Measurements from ENCODE around the gene KCTD1.

Gene KCTD1

GRCh38 chr18:26465431-26465830, 82.9 kb downstream of the KCTD1 start:
- DNase-seq: no peak
- in situ Hi-C loops (cut with MboI; ENCODE audit: low pct_unique_long_range_greater_than_20kb, low sequenced_read_pairs): no loop called here

GRCh38 chr18:26464128-26465011, 84.0 kb downstream of the KCTD1 start:
- in situ Hi-C loops (cut with MboI; ENCODE audit: low pct_unique_long_range_greater_than_20kb, low sequenced_read_pairs): no loop called here
- DNase-seq: no peak

- no peak for DNase-seq
- in situ Hi-C loops (cut with MboI; ENCODE audit: low pct_unique_long_range_greater_than_20kb, low sequenced_read_pairs): no loop called here
These were observed 86.0 kb downstream of the KCTD1 start for GRCh38 chr18:26462355-26462754.

GRCh38 chr18:26461405-26461804, 86.9 kb downstream of the KCTD1 start:
- in situ Hi-C loops (cut with MboI; ENCODE audit: low pct_unique_long_range_greater_than_20kb, low sequenced_read_pairs): no loop called here
- DNase-seq: no peak

- DNase-seq: peak; percentile 30
- in situ Hi-C loops (cut with MboI; ENCODE audit: low pct_unique_long_range_greater_than_20kb, low sequenced_read_pairs): no loop called here
These were observed 87.8 kb downstream of the KCTD1 start for GRCh38 chr18:26460449-26461091.

- in situ Hi-C loops (cut with MboI; ENCODE audit: low pct_unique_long_range_greater_than_20kb, low sequenced_read_pairs): no loop called here
- no peak for DNase-seq
These were observed 88.5 kb downstream of the KCTD1 start for GRCh38 chr18:26459884-26460283.

- DNase-seq: no peak
- in situ Hi-C loops (cut with MboI; ENCODE audit: low pct_unique_long_range_greater_than_20kb, low sequenced_read_pairs): no loop called here
These were observed 89.0 kb downstream of the KCTD1 start for GRCh38 chr18:26459340-26459739.

- DNase-seq: peak; percentile 51
These were observed 89.7 kb downstream of the KCTD1 start for GRCh38 chr18:26458526-26459232.

GRCh38 chr18:26457611-26458353, 90.6 kb downstream of the KCTD1 start:
- in situ Hi-C loops (cut with MboI; ENCODE audit: low pct_unique_long_range_greater_than_20kb, low sequenced_read_pairs): no loop called here
- no peak for DNase-seq

More at GRCh38 chr18:26458526-26459232, 89.7 kb downstream of the KCTD1 start:
- in situ Hi-C loops (cut with MboI; ENCODE audit: low pct_unique_long_range_greater_than_20kb, low sequenced_read_pairs): no loop called here

GRCh38 chr18:26457195-26457594, 91.2 kb downstream of the KCTD1 start:
- in situ Hi-C loops (cut with MboI; ENCODE audit: low pct_unique_long_range_greater_than_20kb, low sequenced_read_pairs): no loop called here
- DNase-seq: no peak

- DNase-seq: no peak
- in situ Hi-C loops (cut with MboI; ENCODE audit: low pct_unique_long_range_greater_than_20kb, low sequenced_read_pairs): no loop called here
These were observed 92.3 kb downstream of the KCTD1 start for GRCh38 chr18:26456070-26456491.

GRCh38 chr18:26455639-26456038, 92.7 kb downstream of the KCTD1 start:
- in situ Hi-C loops (cut with MboI; ENCODE audit: low pct_unique_long_range_greater_than_20kb, low sequenced_read_pairs): no loop called here
- DNase-seq: no peak

GRCh38 chr18:26454616-26455015, 93.7 kb downstream of the KCTD1 start:
- in situ Hi-C loops (cut with MboI; ENCODE audit: low pct_unique_long_range_greater_than_20kb, low sequenced_read_pairs): no loop called here
- DNase-seq: no peak

GRCh38 chr18:26454192-26454591, 94.2 kb downstream of the KCTD1 start:
- in situ Hi-C loops (cut with MboI; ENCODE audit: low pct_unique_long_range_greater_than_20kb, low sequenced_read_pairs): no loop called here
- no peak for DNase-seq

- no peak for DNase-seq
- in situ Hi-C loops (cut with MboI; ENCODE audit: low pct_unique_long_range_greater_than_20kb, low sequenced_read_pairs): no loop called here
These were observed 94.9 kb downstream of the KCTD1 start for GRCh38 chr18:26453386-26453901.

- DNase-seq: no peak
- in situ Hi-C loops (cut with MboI; ENCODE audit: low pct_unique_long_range_greater_than_20kb, low sequenced_read_pairs): no loop called here
These were observed 97.2 kb downstream of the KCTD1 start for GRCh38 chr18:26450989-26451682.

- in situ Hi-C loops (cut with MboI; ENCODE audit: low pct_unique_long_range_greater_than_20kb, low sequenced_read_pairs): no loop called here
- peak; percentile 12 for DNase-seq
These were observed 99.6 kb downstream of the KCTD1 start for GRCh38 chr18:26448714-26449159.

- no peak for DNase-seq
- in situ Hi-C loops (cut with MboI; ENCODE audit: low pct_unique_long_range_greater_than_20kb, low sequenced_read_pairs): no loop called here
These were observed 104.5 kb downstream of the KCTD1 start for GRCh38 chr18:26443853-26444252.
